Measurements from ENCODE around the gene TMEM164.

TMEM164 gene

DNA sequence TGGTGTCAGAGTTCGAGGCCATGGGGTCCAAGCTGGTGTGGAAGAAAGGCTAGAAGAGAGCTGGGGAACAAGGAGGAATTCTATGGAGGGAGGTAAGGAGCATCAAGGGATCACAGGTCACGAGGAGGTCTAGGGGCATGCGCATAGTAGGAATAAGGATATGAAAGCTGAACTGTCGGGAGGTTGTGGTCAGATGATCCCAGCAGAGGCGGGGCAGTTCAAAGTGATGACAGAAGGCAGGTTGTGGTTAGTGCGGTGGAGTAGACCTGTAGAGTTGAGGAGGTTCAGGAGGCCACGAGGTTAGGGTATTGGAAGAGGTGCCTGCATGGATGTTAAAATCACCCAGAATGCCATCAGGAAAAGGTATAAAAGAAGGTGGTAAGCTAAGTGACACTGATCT is 156.3 kb downstream of the TMEM164 start:
- no peak overlapping the region for H3K27ac Mint-ChIP-seq
- no peaks in the 10 kb centered on the region for H3K9me3 Mint-ChIP-seq
- peaks cover 7% of the 10 kb centered on the region for H3K4me1 Mint-ChIP-seq (ENCODE audit: low read depth)
- no peak for DNase-seq
- no peaks in the 10 kb centered on the region for H3K36me3 Mint-ChIP-seq (ENCODE audit: low read depth)
- no peak overlapping the region for H3K4me3 Mint-ChIP-seq
- H3K27me3 Mint-ChIP-seq, result peaks cover 9% of the 10 kb centered on the region

DNA sequence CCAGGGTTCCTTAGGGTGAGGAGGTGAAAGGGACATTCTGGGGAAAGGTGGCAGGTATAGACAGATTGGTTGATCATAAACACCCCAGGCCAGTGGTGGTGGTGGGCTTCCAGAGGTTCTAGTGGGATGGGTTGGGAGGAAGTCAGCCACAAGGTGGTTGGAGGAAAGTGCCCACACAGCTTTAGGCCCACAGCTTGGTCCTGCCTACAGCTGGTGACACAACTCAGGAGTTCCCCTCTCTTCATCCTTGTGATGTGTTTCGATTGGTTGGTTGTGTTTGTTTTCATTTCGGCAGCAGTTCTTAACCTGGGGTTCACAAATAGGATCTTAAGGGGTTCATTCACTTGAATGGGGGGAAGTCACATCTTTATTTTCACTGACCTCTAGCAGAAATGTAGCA is 157.0 kb downstream of the TMEM164 start:
- DNase-seq, result no peak
- Mint-ChIP-seq H3K27ac (no peak overlapping the region), H3K4me3 (no peak overlapping the region), H3K9me3 (no peaks in the 10 kb centered on the region), H3K27me3 (peaks cover 9% of the 10 kb centered on the region), H3K36me3 (ENCODE audit: low read depth) (no peaks in the 10 kb centered on the region), H3K4me1 (ENCODE audit: low read depth) (peaks cover 7% of the 10 kb centered on the region)

DNA sequence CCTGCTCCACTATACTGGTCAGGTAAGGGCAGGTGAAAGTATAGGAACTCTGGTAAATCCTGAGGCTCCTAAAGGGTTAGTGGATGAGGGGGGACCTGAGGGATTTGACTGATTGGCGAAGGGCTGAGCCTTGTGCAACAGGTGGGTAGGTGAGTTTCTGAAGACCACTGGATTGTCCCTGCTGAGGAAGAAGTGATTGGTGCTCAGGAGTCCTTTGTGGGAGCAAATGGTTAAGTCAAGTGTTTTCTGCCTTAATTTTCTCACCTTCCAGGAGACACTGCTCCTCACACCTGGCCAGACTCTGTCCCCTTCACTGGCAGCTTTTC is 158.4 kb downstream of the TMEM164 start:
- DNase-seq, result no peak
- Mint-ChIP-seq H3K4me3 (no peak overlapping the region), H3K36me3 (ENCODE audit: low read depth) (no peaks in the 10 kb centered on the region), H3K27ac (no peak overlapping the region), H3K4me1 (ENCODE audit: low read depth) (peaks cover 7% of the 10 kb centered on the region), H3K9me3 (no peaks in the 10 kb centered on the region), H3K27me3 (peaks cover 4% of the 10 kb centered on the region)

DNA sequence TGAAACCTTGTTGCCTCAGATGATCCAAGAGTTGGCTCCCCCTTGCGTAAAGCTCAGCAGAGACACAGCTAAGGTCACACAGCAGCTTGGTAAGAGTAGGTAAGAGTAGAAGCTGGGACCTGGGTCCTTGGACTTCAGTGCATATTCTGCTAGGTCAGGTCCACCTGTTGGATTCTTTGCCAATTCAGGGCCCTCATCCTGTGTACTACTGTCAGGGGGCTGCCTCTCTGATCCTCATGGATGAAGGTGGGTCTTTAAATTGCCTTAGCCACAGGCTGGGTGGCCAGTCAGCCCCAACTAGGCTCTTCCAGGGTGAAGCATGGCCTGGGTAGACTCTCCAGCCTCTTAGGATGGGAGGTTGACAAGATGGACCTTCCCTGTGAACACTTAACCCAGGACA is 159.2 kb downstream of the TMEM164 start:
- no peak overlapping the region for H3K27ac Mint-ChIP-seq
- no peaks in the 10 kb centered on the region for H3K9me3 Mint-ChIP-seq
- DNase-seq, result no peak
- H3K4me1 Mint-ChIP-seq (ENCODE audit: low read depth), result peaks cover 7% of the 10 kb centered on the region
- peaks cover 4% of the 10 kb centered on the region for H3K27me3 Mint-ChIP-seq
- H3K36me3 Mint-ChIP-seq (ENCODE audit: low read depth), result no peaks in the 10 kb centered on the region
- H3K4me3 Mint-ChIP-seq, result no peak overlapping the region

DNA sequence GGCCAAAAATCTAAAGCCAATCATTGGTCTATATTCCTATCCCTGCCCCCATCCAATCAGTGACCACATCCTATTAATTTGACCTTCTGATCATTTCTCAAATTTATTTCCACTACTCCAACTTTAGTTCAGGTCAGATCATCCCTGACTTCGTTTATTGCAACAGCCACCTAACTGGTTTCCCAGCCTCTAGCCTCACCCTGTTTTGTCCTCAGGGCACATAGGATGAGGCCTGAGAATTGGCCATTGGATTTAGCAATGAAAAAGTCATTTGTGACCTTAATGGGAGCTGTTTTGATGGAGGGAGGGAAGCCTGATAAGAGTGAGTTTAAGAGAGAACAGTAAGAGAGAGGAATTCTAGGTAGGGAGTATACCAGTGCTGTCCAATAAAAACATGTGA is 160.0 kb downstream of the TMEM164 start:
- Mint-ChIP-seq H3K27me3 (peaks cover 4% of the 10 kb centered on the region), H3K4me3 (no peak overlapping the region), H3K27ac (no peak overlapping the region), H3K4me1 (ENCODE audit: low read depth) (peaks cover 7% of the 10 kb centered on the region), H3K36me3 (ENCODE audit: low read depth) (no peaks in the 10 kb centered on the region), H3K9me3 (no peaks in the 10 kb centered on the region)
- DNase-seq, result no peak

DNA sequence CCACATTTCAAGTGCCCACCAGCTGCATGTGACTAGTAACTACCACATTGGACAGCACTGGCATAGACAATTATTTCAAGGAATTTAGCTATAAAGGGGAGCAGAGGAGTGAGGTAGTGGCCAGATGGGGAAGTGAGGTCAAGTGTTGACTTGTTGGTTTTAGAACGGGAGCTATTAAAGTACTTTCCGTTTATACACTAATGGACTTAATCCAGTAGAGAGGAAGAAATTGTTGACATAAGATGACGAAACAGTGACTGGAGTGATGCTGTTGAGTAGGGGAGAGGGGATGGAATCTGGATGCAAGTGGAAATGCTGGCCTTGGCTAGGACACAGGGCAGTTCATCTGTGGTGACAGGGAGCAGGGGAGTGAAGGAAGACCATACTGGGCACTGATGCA is 160.6 kb downstream of the TMEM164 start:
- no peak for DNase-seq
- H3K4me3 Mint-ChIP-seq, result no peak overlapping the region
- H3K27ac Mint-ChIP-seq, result no peak overlapping the region
- H3K9me3 Mint-ChIP-seq, result no peaks in the 10 kb centered on the region
- H3K4me1 Mint-ChIP-seq (ENCODE audit: low read depth), result peaks cover 7% of the 10 kb centered on the region
- no peaks in the 10 kb centered on the region for H3K36me3 Mint-ChIP-seq (ENCODE audit: low read depth)
- peaks cover 4% of the 10 kb centered on the region for H3K27me3 Mint-ChIP-seq

DNA sequence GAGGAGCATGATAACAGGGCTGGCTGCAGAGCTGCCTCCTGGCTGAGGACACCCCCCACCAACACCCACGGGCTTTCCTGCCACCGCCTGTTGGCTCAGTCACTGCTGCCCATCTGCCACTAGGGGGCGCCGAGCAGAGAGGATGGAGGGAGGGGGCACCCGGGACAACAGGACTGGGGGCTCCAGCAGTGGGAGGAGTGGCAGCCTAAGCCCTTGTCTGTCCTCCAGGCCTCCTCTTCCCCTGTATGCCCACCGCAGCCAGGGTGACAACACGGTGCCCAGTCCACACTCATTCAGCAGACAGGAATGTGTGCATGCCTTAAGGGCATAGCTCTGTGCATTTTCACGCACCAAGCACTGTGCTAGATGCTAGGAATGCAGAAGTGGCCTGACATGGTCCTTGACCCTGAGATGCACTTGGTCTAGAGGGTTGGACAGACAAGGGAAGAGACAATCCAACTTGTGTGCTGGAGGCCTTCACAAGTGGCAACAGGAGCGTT is 165.1 kb downstream of the TMEM164 start:
- Mint-ChIP-seq H3K27me3 (peaks cover 3% of the 10 kb centered on the region), H3K9me3 (no peaks in the 10 kb centered on the region)
- peak; percentile 69 for DNase-seq

DNA sequence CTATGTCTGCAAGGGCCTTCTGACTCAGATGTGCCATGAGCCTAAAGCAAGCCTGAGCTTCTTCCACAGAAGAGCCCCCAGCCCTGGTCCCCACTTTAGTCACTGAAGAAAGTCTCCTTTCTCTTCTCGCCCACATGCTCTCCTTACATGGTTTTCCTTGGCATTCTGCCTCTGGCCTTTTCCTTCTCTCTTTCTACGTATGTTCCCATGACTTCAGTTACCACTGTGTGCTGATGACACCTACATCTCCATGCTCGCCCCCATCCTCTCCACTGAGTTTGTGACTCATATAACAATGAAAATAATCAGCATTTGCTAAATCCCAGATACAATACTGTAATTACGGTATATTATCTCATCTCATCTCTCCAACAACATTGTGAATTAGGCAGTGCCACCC is 165.7 kb downstream of the TMEM164 start:
- Mint-ChIP-seq H3K27me3 (peaks cover 3% of the 10 kb centered on the region), H3K27ac (no peak overlapping the region), H3K4me1 (ENCODE audit: low read depth) (no peaks in the 10 kb centered on the region), H3K9me3 (no peaks in the 10 kb centered on the region), H3K4me3 (no peak overlapping the region), H3K36me3 (ENCODE audit: low read depth) (peaks cover 11% of the 10 kb centered on the region)
- DNase-seq, result no peak

More for the DNA sequence above, 165.1 kb downstream of the TMEM164 start:
- Mint-ChIP-seq H3K27ac (no peak overlapping the region), H3K4me1 (ENCODE audit: low read depth) (no peaks in the 10 kb centered on the region), H3K36me3 (ENCODE audit: low read depth) (peaks cover 7% of the 10 kb centered on the region), H3K4me3 (no peak overlapping the region)

DNA sequence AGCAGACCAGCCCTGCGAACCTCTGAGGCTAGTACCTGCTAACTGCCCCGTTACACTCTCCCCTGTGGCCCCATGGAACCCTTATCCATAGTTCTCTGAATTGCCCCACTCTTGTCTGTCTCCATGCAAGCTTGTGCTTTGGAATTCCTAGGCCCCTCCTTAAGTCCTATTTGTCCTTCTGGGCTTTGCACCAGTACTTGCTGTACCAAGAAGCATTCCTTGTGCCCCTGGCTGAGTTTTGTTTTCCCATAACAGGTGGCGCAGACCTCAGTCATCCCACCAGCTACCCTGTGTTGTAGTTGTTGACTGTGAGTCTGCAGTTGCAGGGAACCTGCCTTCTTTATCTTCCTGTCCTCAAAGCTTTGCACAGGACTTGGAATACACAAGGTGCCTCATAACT is 167.1 kb downstream of the TMEM164 start:
- no peaks in the 10 kb centered on the region for H3K4me1 Mint-ChIP-seq (ENCODE audit: low read depth)

DNA sequence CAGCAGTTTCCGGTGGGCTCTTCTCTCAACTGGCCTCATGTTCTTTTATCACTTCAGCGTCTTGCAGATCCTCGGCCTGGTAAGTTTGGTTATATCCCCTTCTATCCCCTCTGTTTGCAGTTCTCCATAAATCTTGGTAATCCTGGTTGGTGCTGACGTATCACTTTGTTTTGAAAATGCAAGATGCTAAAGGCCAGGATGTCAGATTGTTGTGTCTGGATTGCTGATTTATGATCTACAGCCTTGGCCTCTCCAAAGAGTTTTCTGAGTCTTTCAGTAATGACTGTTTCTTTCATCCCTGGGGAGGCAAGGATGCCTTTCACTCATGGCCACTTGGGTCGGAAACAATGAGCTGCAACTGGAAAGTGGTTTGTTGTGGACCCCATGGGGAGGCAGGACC is 168.5 kb downstream of the TMEM164 start:
- peaks cover 3% of the 10 kb centered on the region for H3K27me3 Mint-ChIP-seq
- H3K27ac Mint-ChIP-seq, result no peak overlapping the region
- peaks cover 16% of the 10 kb centered on the region for H3K36me3 Mint-ChIP-seq (ENCODE audit: low read depth)
- H3K4me3 Mint-ChIP-seq, result no peak overlapping the region
- no peaks in the 10 kb centered on the region for H3K9me3 Mint-ChIP-seq
- DNase-seq, result no peak
- H3K4me1 Mint-ChIP-seq (ENCODE audit: low read depth), result no peaks in the 10 kb centered on the region

More for the DNA sequence above, 167.1 kb downstream of the TMEM164 start:
- Mint-ChIP-seq H3K36me3 (ENCODE audit: low read depth) (peaks cover 16% of the 10 kb centered on the region), H3K4me3 (no peak overlapping the region), H3K9me3 (no peaks in the 10 kb centered on the region), H3K27ac (no peak overlapping the region), H3K27me3 (peaks cover 3% of the 10 kb centered on the region)
- no peak for DNase-seq

DNA sequence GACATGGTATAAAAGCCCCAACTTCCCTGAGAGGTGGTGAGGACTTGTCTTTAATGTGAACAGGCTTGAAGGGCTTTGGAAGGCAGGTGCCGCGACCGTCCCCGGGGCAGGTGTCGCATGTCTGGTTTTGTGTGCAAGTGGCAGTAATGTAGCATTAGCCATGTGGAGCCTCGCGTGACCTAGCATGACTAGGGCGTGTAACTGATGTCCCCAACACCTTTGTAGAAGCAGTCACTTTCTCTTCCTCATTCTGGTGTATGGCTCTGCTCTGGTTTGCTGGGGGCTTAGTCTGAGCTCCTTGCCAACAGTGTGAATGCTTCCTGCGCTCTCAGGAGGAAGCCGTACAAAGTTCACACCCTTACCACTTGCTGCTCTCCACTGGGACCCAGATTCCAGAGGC is 169.3 kb downstream of the TMEM164 start:
- peaks cover 3% of the 10 kb centered on the region for H3K27me3 Mint-ChIP-seq
- peaks cover 16% of the 10 kb centered on the region for H3K36me3 Mint-ChIP-seq (ENCODE audit: low read depth)
- H3K9me3 Mint-ChIP-seq, result no peaks in the 10 kb centered on the region
- H3K4me3 Mint-ChIP-seq, result no peak overlapping the region
- no peak overlapping the region for H3K27ac Mint-ChIP-seq
- no peak for DNase-seq
- no peaks in the 10 kb centered on the region for H3K4me1 Mint-ChIP-seq (ENCODE audit: low read depth)

DNA sequence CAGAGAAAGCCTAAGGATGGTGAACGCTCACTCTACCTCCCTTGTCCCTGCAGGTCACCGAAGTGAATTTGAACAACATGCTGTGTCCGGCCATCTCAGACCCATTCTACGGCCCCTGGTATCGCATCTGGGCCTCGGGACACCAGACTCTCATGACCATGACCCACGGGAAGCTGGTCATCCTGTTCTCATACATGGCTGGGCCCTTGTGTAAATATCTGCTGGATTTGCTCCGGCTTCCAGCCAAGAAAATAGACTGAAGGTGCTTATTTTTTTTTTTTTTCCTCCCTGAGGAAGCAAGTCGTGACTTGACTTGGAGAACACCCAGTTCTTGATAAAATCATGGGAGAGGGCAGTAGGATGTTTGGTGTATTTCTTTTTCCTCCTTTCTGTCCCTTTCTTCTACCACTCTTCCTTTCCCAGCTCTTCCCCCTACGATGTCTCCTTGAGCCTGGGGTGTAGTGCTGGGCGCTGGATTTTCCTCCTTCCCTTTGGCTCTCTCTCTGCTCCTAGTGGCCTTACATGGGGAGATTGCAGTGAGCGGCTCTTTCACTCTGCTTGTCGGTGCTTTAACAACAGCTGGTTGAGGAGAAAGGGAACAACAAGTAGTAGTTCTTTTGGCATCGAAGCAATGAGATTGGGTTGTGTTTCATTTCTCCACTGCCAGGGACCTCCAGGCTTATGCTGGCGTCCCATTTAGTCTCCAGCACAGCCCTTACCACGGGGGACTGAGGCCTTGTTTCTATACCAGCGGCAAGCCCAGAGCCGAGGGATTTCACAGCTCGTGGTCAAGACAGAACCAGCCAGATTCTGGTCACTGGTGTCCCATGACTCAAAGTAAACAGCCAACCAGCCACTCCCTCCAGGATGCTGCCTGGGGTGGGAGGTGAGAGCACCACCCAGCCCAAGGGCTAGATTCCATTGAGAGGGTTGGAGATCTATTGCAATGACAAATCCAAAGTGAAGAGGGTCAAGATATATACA is 170.6 kb downstream of the TMEM164 start:
- DNase-seq, result no peak
- H3K36me3 Mint-ChIP-seq (ENCODE audit: low read depth), result peaks cover 16% of the 10 kb centered on the region
- H3K4me3 Mint-ChIP-seq, result no peak overlapping the region

DNA sequence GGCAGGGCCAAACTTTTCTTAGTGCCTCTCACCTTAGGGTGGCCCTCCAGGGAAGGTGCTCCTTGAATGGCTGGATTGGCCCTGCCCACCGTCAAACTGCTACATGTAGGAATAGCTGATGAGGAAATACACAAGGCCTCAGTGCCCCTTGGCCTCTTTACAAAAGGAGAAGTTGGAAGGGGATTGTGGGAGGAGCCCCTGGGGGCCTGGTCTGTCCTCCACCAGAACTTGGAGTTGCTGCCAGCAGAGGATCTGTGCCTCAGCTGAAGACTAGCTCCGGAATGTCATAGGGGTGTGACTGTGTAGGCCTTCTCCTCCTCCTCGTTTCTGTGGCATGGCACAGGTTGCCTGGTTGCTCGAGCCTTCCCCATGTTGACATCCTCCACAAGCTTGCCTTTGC is 172.2 kb downstream of the TMEM164 start:
- Mint-ChIP-seq H3K27me3 (no peaks in the 10 kb centered on the region), H3K27ac (no peak overlapping the region), H3K36me3 (ENCODE audit: low read depth) (peaks cover 16% of the 10 kb centered on the region), H3K9me3 (no peaks in the 10 kb centered on the region), H3K4me1 (ENCODE audit: low read depth) (peaks cover 5% of the 10 kb centered on the region), H3K4me3 (no peak overlapping the region)
- DNase-seq, result no peak

More for the DNA sequence above, 170.6 kb downstream of the TMEM164 start:
- Mint-ChIP-seq H3K27ac (no peak overlapping the region), H3K4me1 (ENCODE audit: low read depth) (no peaks in the 10 kb centered on the region), H3K9me3 (no peaks in the 10 kb centered on the region), H3K27me3 (peaks cover 3% of the 10 kb centered on the region)

DNA sequence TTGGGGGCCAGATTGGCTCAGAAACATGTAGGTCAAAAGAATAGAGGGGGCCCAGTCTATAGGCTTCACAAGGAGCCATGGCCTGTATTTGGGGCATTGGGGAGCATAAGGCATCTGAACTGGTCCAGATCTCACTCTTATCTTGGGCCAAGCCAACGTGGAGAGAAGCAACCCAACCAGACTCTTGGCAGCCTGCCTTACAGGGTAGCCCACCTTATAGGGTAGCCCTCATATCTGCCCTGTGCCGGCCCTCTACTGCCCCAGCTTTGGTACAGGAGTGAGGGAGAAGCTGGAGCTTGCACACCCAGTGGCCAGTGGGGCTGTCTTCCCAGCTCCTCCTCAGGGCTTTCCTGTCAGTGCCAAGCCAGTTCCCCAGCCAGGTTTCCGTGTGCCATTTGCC is 172.8 kb downstream of the TMEM164 start:
- no peaks in the 10 kb centered on the region for H3K9me3 Mint-ChIP-seq
- H3K4me1 Mint-ChIP-seq (ENCODE audit: low read depth), result peaks cover 8% of the 10 kb centered on the region
- H3K27me3 Mint-ChIP-seq, result no peaks in the 10 kb centered on the region
- no peak for DNase-seq
- peaks cover 16% of the 10 kb centered on the region for H3K36me3 Mint-ChIP-seq (ENCODE audit: low read depth)
- H3K27ac Mint-ChIP-seq, result no peak overlapping the region
- H3K4me3 Mint-ChIP-seq, result no peak overlapping the region

DNA sequence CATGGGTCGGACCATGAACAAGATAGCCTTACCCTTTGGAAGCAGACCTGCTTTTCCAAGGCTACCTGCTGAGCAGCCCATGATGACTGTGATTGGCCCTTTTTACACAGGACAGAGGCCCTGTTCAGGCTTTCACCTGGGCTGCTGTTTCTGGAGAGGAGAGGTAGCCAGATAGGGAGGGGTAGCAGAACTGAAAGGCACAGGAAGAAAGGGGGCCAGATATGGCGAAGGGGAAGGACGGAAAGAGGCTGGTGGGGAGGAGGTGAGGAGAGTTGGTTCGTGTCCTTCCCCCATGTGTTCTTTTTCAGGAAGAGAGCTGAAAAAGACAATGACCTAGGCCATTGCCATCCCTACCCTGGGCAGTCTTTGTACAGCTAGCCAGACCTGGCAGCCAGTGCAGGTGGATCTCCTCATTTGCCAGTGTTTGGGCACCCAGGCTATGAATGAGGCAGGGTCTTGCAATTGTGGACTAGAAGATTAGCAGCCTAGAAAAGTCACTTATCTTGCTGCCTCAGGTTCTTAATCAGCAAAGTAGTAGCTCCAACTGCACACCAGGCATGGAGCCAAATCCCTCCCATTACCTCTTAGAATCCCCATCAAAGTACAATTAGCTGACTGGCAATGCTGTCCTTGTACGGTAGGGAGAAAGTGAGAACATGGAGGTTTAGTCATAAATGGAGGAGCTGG is 175.4 kb downstream of the TMEM164 start:
- DNase-seq, result no peak
- H3K27ac Mint-ChIP-seq, result no peak overlapping the region
- peaks cover 18% of the 10 kb centered on the region for H3K4me1 Mint-ChIP-seq (ENCODE audit: low read depth)
- no peaks in the 10 kb centered on the region for H3K9me3 Mint-ChIP-seq
- H3K36me3 Mint-ChIP-seq (ENCODE audit: low read depth), result peaks cover 8% of the 10 kb centered on the region
- H3K27me3 Mint-ChIP-seq, result peaks cover 8% of the 10 kb centered on the region
- H3K4me3 Mint-ChIP-seq, result no peak overlapping the region

All from activated T-cell treated with anti-CD3 and anti-CD28 coated beads, Interleukin-2, amount 50 U/mL, for 24 hours (primary cell).